ENCODE results near the gene TMEM218.

DNA sequence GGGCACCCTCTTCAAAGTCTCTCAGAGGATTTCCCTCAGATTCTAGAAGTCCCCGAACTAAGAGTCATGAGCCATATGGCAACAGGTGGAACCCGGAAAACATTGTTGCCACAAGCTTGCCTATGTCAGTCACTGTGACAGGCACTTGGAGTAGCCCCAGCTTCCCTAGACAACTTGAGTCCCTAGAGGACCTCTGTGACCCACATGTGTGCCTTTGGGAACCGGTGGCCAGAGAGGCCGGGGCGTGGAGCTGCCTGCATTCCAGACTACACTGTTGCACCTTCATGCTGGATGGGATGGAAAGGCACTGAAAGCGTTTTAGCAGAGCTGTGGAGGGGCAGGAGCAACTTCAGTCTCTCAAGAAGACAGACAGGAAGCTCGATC lies 36.2 kb downstream of the TMEM218 start:
- TF ChIP-seq, protein P1, sequence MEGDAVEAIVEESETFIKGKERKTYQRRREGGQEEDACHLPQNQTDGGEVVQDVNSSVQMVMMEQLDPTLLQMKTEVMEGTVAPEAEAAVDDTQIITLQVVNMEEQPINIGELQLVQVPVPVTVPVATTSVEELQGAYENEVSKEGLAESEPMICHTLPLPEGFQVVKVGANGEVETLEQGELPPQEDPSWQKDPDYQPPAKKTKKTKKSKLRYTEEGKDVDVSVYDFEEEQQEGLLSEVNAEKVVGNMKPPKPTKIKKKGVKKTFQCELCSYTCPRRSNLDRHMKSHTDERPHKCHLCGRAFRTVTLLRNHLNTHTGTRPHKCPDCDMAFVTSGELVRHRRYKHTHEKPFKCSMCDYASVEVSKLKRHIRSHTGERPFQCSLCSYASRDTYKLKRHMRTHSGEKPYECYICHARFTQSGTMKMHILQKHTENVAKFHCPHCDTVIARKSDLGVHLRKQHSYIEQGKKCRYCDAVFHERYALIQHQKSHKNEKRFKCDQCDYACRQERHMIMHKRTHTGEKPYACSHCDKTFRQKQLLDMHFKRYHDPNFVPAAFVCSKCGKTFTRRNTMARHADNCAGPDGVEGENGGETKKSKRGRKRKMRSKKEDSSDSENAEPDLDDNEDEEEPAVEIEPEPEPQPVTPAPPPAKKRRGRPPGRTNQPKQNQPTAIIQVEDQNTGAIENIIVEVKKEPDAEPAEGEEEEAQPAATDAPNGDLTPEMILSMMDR (IDR thresholded peaks at IDR 0.05): no peak
- no peak for TF ChIP-seq POLR2A (IDR thresholded peaks at IDR 0.05)
- TF ChIP-seq POLR2AphosphoS5 (IDR thresholded peaks at IDR 0.05): no peak

Measured in stomach (tissue), 4 donors.